DOHH2 (cell line): ENCODE measurements around the gene AHCYL1.

Experiments used
- H3F3A ChIP-seq: fragments of 200-600 bp; sonication (generic), shearing (Covaris generic); 2 replicates; pipeline ENCODE4 v1.6.0; 2016; ENCODE audit warnings: antibody characterized with exemption, mild to moderate bottlenecking; ENCODE audit not compliant: control insufficient read depth, insufficient read depth
- H3K27ac ChIP-seq: fragments of 200-600 bp; sonication (generic); 2 replicates; pipeline ENCODE4 v1.5.1; 2014; ENCODE audit warnings: low read depth, mild to moderate bottlenecking, low read length, moderate library complexity
- H3K27me3 ChIP-seq: fragments of 200-600 bp; sonication (generic); 2 replicates; pipeline ENCODE4 v1.6.1; 2014; ENCODE audit warnings: mild to moderate bottlenecking, low read length, mixed read lengths; ENCODE audit not compliant: control insufficient read depth
- H3K36me3 ChIP-seq: fragments of 200-600 bp; sonication (generic); 2 replicates; pipeline ENCODE4 v1.6.1; 2014; ENCODE audit warnings: mild to moderate bottlenecking, low read length, moderate library complexity, mixed read lengths; ENCODE audit not compliant: control insufficient read depth
- H3K4me1 ChIP-seq: fragments of 200-600 bp; sonication (generic); 2 replicates; pipeline ENCODE4 v1.6.1; 2014; ENCODE audit warnings: mild to moderate bottlenecking, low read length, mixed read lengths; ENCODE audit not compliant: control insufficient read depth
- H3K4me2 ChIP-seq: fragments of 200-600 bp; sonication (generic); 2 replicates; pipeline ENCODE4 v1.6.0; 2014; ENCODE audit warnings: mild to moderate bottlenecking, low read length, moderate library complexity
- H3K4me3 ChIP-seq: fragments of 200-600 bp; sonication (generic); 2 replicates; pipeline ENCODE4 v1.5.1; 2014; ENCODE audit warnings: mild to moderate bottlenecking, low read length, mixed read lengths
- H3K79me2 ChIP-seq: fragments of 200-600 bp; sonication (generic); 2 replicates; pipeline ENCODE4 v1.6.1; 2014; ENCODE audit warnings: mild to moderate bottlenecking, low read length, mixed read lengths; ENCODE audit not compliant: control insufficient read depth
- H3K9me2 ChIP-seq: fragments of 200-600 bp; sonication (generic); replicated peaks from 2 replicates; pipeline ENCODE4 v1.6.1; 2014; ENCODE audit warnings: mild to moderate bottlenecking, low read length, mixed read lengths; ENCODE audit not compliant: control insufficient read depth
- H3K9me3 ChIP-seq: fragments of 200-600 bp; sonication (generic); 2 replicates; pipeline ENCODE4 v1.6.1; 2014; ENCODE audit warnings: antibody characterized with exemption, low read length, mixed read lengths; ENCODE audit not compliant: control insufficient read depth, insufficient read depth
- H4K20me1 ChIP-seq: fragments of 200-600 bp; sonication (generic); 2 replicates; pipeline ENCODE4 v1.6.0; 2014; ENCODE audit warnings: low read depth, mild to moderate bottlenecking, antibody characterized with exemption, low read length, moderate library complexity; ENCODE audit not compliant: control insufficient read depth, insufficient read depth
- EZH2phosphoT487 ChIP-seq: fragments of 200-600 bp; sonication (generic); IDR thresholded peaks from 2 replicates; pipeline ENCODE4 v1.6.1; 2017; ENCODE audit warnings: borderline replicate concordance, mild to moderate bottlenecking, antibody characterized with exemption, low read length, moderate library complexity, mixed read lengths
- TF ChIP-seq, protein P1 (sequence below): fragments of 200-600 bp; sonication (generic); IDR thresholded peaks from one replicate; pipeline ENCODE4 v1.5.1; 2014; ENCODE audit warnings: antibody characterized with exemption, mild to moderate bottlenecking, low read depth, low read length; ENCODE audit not compliant: poor library complexity, severe bottlenecking

The AHCYL1 gene

DNA sequence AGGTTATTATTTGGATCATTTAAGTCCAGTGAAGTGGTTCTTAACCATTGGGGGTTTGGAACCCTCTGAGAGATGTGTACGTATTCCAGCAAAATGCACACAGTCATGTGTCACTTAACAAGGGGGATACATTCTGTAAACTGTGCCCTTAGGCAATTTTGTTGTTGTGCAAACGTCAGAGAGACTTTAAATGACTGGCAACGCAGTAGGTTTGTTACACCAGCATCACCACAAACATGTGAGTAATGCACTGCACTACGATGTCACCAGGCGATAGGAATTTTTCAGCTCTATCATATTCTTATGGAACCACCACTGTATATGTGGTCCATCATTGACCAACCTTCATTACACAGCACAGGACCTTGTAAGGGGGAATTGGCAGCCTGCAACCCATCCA lies 11.9 kb downstream of the AHCYL1 start:
- H3K36me3 ChIP-seq = peaks cover 5% of the 10 kb centered on the region; the same call in 1 of the 2 replicates
- H3K27ac ChIP-seq = no peak overlapping the region
- H3K79me2 ChIP-seq = peaks cover 33% of the 10 kb centered on the region
- H4K20me1 ChIP-seq = peaks cover 8% of the 10 kb centered on the region
- H3F3A ChIP-seq = no peaks in the 10 kb centered on the region
- no peak overlapping the region for H3K4me3 ChIP-seq
- no peaks in the 10 kb centered on the region for H3K9me3 ChIP-seq
- TF ChIP-seq EZH2phosphoT487 = no peak
- TF ChIP-seq, protein P1, sequence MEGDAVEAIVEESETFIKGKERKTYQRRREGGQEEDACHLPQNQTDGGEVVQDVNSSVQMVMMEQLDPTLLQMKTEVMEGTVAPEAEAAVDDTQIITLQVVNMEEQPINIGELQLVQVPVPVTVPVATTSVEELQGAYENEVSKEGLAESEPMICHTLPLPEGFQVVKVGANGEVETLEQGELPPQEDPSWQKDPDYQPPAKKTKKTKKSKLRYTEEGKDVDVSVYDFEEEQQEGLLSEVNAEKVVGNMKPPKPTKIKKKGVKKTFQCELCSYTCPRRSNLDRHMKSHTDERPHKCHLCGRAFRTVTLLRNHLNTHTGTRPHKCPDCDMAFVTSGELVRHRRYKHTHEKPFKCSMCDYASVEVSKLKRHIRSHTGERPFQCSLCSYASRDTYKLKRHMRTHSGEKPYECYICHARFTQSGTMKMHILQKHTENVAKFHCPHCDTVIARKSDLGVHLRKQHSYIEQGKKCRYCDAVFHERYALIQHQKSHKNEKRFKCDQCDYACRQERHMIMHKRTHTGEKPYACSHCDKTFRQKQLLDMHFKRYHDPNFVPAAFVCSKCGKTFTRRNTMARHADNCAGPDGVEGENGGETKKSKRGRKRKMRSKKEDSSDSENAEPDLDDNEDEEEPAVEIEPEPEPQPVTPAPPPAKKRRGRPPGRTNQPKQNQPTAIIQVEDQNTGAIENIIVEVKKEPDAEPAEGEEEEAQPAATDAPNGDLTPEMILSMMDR = no peak
- H3K9me2 ChIP-seq = no peaks in the 10 kb centered on the region
- no peaks in the 10 kb centered on the region for H3K4me1 ChIP-seq
- no peaks in the 10 kb centered on the region for H3K27me3 ChIP-seq
- no peak overlapping the region for H3K4me2 ChIP-seq

- Histone ChIP-seq H3K79me2 (peaks cover 31% of the 10 kb centered on the region), H3K36me3 (peaks cover 5% of the 10 kb centered on the region; the same call in 1 of the 2 replicates), H3K27ac (no peak overlapping the region), H3K27me3 (no peaks in the 10 kb centered on the region), H3F3A (no peaks in the 10 kb centered on the region), H3K9me2 (no peaks in the 10 kb centered on the region), H3K4me2 (no peak overlapping the region), H4K20me1 (peaks cover 8% of the 10 kb centered on the region), H3K4me3 (no peak overlapping the region), H3K9me3 (no peaks in the 10 kb centered on the region), H3K4me1 (no peaks in the 10 kb centered on the region)
- TF ChIP-seq EZH2phosphoT487 = no peak
- TF ChIP-seq, protein P1 = no peak
Measured at GRCh38 chr1:109997204-109997866, 12.8 kb downstream of the AHCYL1 start.

DNA sequence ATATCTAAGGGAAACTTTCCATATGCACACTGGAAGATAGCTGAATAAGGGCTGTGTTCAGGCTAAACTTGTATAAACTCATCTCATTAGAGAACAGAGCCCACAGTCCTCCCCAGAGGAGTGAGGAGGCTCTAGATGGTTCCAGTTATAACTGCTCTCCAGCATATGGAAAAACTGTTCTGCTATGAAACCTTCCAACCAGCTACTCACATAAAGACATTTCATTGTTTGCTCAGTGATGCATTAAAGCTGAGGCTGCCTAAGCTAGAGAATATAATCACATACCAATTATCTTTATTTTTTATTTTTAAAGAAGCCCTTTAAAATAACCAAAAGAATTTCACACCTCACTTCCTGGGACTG lies 13.3 kb downstream of the AHCYL1 start:
- Histone ChIP-seq H3K27me3 (no peaks in the 10 kb centered on the region), H3K4me2 (no peak overlapping the region), H4K20me1 (peaks cover 4% of the 10 kb centered on the region), H3K9me2 (no peaks in the 10 kb centered on the region), H3F3A (no peaks in the 10 kb centered on the region), H3K79me2 (peaks cover 26% of the 10 kb centered on the region), H3K9me3 (no peaks in the 10 kb centered on the region), H3K4me3 (no peak overlapping the region), H3K36me3 (peaks cover 5% of the 10 kb centered on the region; the same call in 1 of the 2 replicates), H3K27ac (no peak overlapping the region), H3K4me1 (no peaks in the 10 kb centered on the region; the same call in 1 of the 2 replicates)
- TF ChIP-seq EZH2phosphoT487 = no peak
- TF ChIP-seq, protein P1 = no peak
